ENCODE results near the gene XCL2.
"Not testable (repeated sequence)": the region's sequence is repeated elsewhere in the genome, so short reads cannot be mapped to it uniquely, and the experiment has no call there.

The XCL2 gene, protein sequence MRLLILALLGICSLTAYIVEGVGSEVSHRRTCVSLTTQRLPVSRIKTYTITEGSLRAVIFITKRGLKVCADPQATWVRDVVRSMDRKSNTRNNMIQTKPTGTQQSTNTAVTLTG

DNA sequence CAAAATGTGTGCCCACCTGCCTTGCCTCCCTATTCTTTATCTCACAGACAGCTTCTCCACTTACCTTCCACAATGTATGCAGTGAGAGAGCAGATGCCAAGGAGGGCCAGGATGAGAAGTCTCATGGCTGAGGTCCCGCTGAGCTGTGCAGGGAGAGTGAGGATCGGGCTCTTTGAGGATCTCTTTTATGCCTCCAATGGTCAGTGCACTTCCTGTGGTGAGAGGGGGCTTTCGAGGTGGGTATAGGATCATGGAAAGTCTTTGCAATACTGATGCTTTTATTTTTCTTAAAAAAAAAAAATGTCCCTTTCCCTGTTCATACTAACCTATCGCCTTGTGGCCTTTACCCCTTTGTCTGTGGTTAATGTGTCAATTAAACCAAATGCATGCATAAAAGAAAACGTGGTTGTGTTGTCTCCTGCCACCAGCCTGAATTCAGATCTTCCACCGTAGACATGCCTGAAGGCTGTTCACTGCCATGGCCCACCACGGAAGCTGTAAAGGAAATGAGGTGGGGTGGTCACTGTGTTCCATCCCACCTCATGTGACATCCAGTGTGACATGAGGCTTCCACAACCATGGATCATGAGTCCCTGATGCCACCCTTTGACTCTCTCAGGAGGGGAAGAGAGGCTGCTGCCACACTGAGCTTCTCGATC is at the start of gene XCL2:
Gene XCL2 (minus strand): TSS at position 158 of the 659 bp plus-strand sequence. CDS start 33 bp downstream, at position 125.
- not testable (repeated sequence) for DNase-seq (ENCODE audit: low read depth in 2 of 2)

DNA sequence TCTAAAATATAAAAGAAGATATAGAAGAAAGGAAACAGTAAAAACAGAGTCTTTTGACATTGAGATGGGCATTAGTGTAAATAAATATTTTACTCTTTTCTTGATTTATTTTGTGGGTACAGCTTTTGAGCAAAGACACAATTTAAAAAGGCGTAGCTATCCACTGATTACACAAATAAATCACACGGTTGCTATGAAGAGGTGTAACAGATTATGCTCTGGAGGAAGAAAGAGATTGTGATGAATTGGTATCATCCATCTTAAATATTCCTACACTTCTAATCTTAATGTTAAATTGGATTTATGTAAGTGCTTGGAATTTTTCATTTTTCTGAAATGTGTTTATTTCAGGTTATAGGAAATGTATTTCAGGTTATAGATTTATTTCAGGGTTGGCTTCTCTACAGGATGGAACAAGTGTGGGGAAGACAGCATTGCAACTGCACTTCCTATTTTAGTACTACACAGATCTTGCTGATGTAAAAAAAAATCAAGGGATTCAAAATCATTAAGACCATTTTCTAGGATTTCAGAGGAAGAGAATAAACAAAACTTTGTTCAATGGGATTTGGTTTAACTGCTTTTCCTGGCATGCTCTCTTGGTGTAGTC is 47.9 kb upstream of the XCL2 start:
- DNase-seq (ENCODE audit: low read depth in 2 of 2): no peak

DNA sequence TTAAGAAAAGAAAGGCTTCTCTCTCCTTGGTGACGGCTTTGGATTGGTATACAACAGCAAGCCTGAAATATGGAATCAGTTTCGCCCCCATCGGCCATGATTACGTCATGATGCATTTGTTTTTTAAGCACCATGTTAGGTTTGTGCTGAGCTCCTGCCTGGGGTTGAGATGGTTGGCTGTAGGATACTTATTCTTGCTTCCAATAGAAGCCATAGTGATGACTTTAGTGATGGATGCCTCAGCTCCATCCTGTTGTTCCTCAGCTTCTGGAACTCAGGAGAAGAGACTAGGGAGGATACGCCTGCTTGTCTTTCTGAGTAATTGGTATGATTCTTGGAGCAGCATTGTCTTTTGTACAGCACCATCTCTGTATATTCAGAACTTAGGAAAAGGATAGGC is 47.3 kb upstream of the XCL2 start:
- DNase-seq (ENCODE audit: low read depth in 2 of 2): no peak

DNA sequence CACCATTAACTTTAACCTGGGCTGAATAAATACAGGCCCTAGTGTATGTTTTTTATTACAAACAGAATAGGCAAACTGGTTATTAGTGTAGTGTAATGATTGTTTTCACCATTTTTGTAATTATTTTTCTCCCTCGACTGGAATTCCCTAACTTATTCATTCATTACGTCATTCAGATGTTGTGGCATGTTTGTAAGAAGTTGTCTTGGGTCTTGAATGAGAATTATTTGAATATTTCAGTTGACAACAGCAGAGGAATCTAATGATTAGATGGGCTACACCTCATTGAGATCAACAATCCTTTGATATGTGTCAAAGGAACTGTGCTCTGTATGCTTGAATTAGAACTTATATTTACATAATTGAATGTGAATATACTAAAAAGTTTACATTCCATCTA is 45.4 kb upstream of the XCL2 start:
- no peak for DNase-seq (ENCODE audit: low read depth in 2 of 2)

DNA sequence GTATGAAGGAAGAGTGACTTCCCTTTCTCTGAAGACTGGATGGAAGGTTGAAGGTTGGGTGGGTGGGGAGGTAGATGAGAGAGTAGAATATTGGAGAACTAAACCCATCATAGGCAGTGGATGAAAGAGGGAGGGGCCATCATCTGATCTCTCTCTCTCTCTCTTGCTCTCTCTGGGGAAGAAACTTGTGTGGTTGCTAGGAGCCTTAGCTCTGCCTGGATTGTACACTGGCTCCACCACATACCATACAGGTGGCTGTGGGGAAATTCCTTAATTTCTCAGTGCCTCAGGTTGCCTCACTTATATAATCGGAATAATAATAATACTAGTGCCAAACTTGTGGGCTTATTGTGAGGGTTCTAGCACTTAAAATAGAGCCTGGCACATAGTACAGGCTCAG is 42.1 kb upstream of the XCL2 start:
- no peak for DNase-seq (ENCODE audit: low read depth in 2 of 2)

DNA sequence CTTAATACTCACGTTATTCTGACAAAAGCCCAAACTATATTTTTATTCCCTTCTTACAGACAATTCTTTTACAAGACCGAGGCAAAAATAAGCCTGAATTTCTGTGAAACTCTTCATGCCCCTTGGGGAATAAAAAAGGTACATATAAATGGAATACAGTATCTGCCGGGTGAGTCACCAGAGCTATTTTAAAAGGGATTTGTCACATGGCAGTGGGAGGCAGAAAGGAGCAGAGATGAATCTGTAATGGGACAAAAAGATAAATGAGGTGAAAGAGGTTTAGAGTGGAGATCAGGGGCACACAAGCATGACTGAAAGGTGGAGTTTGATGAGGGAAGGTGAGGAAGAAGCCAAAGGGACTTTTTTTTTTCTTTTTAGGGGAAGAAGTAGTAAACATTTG is 41.4 kb upstream of the XCL2 start:
- no peak for DNase-seq (ENCODE audit: low read depth in 2 of 2)

DNA sequence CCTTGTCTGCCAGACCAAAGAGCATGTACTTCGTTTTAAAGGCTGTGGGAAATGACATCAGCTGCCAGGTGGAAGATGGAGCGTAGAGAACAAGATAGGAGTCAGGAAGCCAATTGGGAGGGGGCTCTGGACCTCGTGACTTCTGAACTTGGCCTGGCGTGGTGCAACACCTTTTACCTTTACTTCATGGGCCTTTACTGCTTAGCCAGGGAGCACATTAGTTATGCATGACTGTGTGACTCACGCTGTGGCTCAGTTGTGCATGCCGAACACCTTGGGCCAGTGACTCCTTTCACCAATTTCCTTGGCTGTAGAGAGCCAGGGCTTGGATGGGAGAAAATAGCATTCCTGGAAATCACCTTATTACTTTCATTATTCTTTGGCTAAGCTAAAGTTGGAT is 39.8 kb upstream of the XCL2 start:
- no peak for DNase-seq (ENCODE audit: low read depth in 2 of 2)

DNA sequence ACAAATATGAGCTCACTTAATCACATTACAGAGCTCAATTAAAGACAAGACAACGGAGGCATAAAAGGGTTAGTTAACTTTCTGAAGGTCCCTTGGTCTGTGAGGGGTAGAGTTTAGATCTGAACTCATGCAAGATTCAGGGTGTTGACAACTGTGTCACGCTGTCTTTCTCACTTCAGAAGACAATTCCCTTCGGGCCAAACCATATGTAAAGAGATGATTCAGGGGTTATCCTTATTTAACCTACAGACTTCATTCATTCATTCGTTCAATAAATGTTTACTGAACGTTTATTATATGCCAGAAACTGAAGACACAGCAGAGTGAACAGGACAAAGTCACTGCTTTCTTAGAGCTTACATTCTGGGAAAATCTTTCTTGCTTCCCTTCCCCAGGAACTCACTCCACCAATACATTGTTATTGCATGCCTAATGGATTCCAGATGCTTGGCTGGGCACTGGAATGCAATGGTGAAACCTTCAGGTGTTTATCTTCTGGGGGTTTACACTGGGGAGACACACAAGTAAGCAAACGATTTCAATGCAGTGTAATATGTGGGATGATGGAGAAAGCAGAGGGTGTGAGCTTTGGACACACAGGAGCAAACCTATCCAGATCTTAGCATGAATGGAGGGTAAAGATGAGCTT is 39.0 kb upstream of the XCL2 start:
- DNase-seq (ENCODE audit: low read depth in 2 of 2): no peak

DNA sequence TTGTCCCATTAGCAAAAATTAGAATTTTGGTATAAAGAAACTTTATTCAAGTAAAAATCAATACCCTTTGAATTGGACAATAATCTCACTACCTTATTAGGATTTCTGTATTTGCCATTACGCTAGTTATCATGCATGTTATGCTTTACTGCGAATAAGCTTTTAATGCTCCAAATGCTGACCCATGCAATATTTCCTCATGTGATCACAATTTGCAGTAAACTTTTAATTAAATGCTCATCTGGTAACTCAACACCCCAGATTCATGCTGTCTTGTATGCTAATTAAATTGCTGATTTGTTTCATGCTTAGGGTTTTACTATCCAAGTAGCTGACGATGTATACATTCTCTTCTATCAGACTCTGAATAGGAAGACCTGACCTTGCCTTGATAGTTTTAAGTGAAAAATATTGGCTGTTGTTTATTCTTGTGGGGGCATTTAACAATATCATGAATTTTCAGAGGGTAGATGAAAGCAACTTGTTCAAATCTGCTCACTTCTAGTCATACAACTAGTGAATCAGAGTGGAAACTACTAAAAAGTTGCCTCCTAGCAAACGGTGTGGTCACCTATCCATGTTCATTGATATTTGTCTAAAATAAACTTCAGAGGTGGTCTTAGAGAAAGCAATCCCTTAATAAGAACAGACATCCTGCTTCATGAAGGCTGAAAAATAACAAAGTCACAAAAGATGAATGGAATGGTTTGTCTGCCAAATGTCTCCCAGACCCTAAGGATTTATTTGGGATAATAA is 38.2 kb upstream of the XCL2 start:
- DNase-seq (ENCODE audit: low read depth in 2 of 2): no peak

DNA sequence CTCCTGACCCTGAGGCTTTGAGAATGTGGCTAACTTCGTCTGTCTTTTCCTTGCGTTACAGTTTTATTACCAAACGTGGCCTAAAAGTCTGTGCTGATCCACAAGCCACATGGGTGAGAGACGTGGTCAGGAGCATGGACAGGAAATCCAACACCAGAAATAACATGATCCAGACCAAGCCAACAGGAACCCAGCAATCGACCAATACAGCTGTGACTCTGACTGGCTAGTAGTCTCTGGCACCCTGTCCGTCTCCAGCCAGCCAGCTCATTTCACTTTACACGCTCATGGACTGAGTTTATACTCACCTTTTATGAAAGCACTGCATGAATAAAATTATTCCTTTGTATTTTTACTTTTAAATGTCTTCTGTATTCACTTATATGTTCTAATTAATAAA is 37.2 kb upstream of the XCL2 start:
- DNase-seq (ENCODE audit: low read depth in 2 of 2): not testable (repeated sequence)

DNA sequence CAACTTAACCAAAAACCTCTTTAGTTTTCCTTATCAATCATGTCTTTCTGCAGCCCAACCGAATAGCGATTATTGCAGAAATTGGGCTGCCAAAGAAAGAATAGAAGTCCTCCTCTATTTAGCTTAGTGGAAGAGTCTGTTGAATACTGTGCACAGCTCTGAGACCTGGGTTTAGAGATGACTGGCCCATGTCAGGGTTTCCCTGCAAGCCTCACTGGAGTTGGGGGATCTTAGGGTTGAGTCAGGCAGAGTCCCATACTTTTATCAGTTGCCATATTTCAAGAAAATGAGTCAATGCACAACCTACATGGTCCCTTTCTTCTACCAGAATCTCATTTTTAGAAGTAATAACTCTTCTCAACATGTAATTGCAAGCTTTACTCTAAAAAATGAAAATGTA is 36.5 kb upstream of the XCL2 start:
- not testable (repeated sequence) for DNase-seq (ENCODE audit: low read depth in 2 of 2)

DNA sequence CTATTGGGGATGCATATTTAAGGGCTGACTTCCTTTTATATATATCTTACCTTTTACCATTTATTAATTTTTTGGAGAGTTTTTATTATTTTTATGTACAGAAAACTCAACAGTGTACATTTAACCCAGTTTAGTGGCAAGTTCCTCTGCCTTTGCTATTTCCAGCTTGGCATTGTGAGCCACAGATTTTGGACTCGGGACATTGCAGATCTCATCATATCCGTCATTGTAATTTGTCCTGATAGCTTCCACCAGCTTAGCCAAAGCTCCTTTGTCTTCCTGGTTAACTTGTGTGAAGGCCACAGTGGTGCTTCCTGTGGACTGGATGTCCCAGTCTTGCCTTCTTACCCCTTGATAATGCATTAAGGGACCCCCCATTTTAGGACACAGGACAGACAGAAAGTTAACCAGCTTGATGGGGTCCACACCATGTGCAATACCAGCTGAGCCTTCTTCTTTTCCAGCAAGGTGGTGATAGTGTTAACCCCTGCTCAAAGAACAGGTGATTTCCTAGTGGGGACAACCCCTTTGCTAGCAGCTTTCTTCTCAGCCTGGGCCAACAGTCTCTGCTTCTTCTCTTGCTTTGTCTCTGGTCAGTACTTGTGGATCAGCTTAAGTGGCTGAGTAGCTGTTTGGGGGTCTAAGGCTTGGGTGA is 34.9 kb upstream of the XCL2 start:
- not testable (repeated sequence) for DNase-seq (ENCODE audit: low read depth in 2 of 2)

DNA sequence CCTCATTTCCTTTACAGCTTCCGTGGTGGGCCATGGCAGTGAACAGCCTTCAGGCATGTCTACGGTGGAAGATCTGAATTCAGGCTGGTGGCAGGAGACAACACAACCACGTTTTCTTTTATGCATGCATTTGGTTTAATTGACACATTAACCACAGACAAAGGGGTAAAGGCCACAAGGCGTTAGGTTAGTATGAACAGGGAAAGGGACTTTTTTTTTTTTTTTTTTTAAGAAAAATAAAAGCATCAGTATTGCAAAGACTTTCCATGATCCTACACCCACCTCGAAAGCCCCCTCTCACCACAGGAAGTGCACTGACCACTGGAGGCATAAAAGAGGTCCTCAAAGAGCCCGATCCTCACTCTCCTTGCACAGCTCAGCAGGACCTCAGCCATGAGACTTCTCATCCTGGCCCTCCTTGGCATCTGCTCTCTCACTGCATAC is 32.5 kb upstream of the XCL2 start, which contains the start of gene XCL1:
Gene XCL1 (plus strand): TSS at position 361 of the 444 bp plus-strand sequence. CDS start 33 bp downstream, at position 394.
- not testable (repeated sequence) for DNase-seq (ENCODE audit: low read depth in 2 of 2)

DNA sequence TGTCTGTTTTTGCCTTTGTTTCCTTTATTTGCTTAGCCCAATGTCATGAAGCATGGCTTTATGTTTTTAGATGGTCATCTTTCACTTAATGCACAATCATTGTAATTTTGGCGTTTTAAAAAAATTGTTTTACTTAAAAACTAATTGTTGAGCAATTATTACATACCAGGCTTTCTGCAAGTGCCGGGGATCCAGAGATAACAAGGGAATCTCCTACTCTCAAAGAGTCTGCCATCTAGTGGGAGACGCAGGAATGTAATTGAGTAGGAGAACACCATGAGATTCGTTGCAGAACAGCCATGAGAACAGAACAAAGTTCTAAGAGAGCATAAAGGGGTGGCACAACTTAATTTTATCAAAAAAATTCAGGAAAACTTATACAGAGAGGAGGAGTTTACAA is 30.4 kb upstream of the XCL2 start:
- peak in 1 of 2 donors; percentile 6 for DNase-seq (ENCODE audit: low read depth in 2 of 2)

DNA sequence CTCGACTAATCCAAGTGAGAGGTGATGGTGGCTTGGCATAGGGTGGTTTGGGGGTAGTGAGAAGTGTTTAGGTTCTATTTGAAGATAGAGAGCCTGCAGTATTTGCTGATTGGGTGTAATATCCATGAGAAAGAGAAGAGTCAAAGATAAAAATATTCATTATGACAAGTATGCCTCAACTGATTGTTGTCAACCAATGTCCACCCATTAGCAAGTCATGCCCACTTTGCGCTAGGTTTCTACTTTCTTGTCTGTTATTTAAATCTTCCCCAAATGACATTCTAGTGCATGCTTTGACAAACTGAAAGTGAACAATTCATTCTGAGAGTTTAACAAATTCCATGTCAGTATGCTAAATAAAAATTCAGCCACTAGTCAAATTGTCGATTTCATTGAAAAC is 28.8 kb upstream of the XCL2 start:
- DNase-seq (ENCODE audit: low read depth in 2 of 2): no peak

DNA sequence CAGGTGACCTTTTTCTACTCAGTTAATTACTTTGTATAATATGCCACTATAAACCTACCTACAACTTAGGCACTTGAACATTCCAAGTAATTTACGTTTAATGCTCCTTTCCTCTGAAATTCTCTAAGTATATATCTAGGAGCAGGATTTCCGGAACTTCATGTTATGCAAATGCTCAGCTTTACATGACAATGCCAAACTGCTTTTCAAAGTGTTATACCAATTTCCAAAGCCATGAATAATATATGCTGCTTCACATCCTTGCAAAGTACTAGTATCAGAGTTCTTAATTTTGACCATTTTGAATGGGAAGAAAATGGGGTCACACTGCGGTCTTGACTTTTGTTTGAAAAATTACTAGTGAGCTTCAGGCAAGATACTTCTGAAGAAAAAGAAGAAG is 26.9 kb upstream of the XCL2 start:
- no peak for DNase-seq (ENCODE audit: low read depth in 2 of 2)

DNA sequence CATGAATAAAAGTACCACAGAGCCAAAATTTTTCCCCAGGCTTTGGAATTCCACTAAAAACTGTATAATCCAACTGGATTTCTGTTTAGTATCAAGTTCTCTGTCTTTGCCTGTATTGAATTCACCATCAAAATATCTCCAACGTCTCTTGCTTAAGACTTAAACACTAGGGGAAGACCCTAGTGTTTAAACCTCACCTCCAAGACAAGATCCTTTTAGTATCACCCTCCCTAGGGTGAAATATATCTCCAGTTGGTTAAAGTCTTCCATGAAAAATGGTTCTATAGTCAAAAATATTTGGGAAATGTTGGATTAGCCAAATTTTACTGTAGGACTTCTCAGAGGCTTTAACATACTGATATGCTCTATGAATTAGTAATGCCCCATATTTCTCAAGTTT is 24.5 kb upstream of the XCL2 start:
- DNase-seq (ENCODE audit: low read depth in 2 of 2): no peak

DNA sequence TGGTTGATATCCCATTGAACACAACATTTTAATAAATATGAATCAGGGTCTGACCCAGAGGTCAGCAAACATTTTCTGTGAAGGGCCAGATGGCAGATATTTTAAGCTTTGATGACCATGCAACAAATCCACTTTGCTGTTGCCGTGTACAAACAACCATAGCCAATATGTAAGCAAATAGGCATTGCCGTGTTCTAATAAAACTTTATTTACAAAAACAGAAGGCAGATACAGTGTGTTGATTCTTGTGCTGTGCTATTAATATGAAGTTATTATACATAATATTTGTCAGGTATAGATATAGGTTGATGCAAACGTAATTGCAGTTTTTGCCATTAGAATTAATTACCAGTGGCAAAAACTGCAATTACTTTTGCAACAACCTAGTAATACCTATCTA is 23.8 kb upstream of the XCL2 start:
- no peak for DNase-seq (ENCODE audit: low read depth in 2 of 2)

DNA sequence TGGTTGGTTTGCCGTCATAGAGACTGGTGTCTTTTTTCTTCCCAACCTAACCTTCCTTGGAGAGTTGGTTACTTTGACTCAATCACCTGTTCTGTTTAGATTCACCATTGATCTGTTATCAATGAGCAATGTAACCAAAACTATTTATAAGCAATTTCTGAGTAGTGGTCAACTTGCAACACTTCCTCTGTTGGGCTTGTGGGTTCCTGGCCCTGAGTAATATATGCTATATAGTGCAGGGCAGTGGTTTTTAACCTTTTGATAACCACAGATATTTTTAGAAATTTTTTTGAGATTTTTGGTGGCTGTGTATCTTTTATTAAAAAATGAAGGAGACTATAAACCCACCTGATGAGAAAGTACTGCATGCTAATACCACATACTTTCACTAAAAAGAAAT is 23.2 kb upstream of the XCL2 start:
- no peak for DNase-seq (ENCODE audit: low read depth in 2 of 2)

DNA sequence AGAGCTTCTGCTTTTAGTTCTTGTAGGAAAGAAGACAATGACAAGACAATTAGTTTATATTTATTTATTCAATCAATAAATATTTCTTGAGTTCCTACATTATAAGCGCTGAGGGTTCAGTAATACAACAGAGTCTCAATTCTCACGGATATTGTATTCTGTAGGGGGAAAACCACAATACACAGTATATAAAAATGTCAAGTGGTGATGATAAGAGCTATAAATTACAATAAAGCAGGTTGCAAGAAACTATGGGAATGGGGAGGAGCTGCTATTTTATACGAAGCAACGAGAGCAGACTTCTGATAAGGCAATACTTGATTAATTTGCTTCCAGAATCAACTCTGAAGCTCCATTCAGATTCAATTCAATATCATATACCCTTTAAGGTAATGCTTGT is 22.0 kb upstream of the XCL2 start:
- no peak for DNase-seq (ENCODE audit: low read depth in 2 of 2)

DNA sequence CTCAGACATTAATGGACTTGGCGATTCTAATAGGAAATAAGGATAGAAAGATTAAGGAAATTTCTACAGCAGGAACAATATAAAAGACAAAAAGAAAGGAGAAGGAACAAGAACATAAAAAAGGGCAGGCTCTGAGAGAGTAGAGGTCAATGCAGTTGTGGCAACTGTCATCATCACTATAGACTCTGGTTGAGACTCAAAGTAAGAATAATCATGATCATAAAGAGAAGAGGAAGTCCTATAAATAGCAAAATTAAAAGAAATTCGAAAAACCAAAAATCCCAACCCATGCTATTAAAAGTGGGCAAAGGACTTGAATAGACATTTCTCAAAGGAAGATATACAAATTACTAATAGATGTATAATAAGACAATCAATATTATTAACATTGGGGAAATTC is 18.2 kb upstream of the XCL2 start:
- no peak for DNase-seq (ENCODE audit: low read depth in 2 of 2)

DNA sequence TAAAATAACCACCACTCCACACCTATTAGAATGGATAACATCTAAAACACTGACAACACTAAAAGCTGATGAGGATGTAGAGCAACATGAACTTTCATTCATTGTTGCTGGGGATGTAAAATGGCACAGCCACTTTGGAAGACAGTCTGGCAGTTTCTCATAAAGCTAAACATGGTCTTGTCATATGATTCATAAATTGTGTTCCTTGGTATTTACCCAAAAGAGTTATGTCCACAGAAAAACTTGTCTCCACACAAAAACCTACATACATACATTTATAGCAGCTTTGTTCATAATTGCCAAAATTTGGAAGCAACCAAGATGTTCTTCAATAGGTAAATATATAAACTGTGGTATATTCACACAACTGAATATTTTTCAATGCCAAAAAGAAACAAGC is 16.6 kb upstream of the XCL2 start:
- no peak for DNase-seq (ENCODE audit: low read depth in 2 of 2)

Measured in activated CD4-positive, alpha-beta T cell treated with anti-CD3 and anti-CD28 coated beads for 24 hours (primary cell).